Esophagus muscularis mucosa (tissue), 4 donors: ENCODE data around the gene IKZF2.

Experiments
- CTCF ChIP-seq, 3 experiments: fragments of 200-600 bp in 2 of 3; fragments of 450-650 bp in 1 of 3; sonication (generic) in 2 of 3; IDR thresholded peaks; one replicate each; pipeline ENCODE4 v1.5.1; 2017 to 2019; ENCODE audit warnings: antibody characterized with exemption in 3 of 3, mild to moderate bottlenecking in 2 of 3, moderate library complexity in 1 of 3
- EP300 ChIP-seq: sonication (generic); formaldehyde crosslinking; IDR thresholded peaks from one replicate; pipeline ENCODE4 v1.6.1; 2017; ENCODE audit warnings: antibody characterized with exemption
- POLR2A ChIP-seq: fragments of 450-650 bp; IDR thresholded peaks from one replicate; pipeline ENCODE4 v1.6.1; 2017; ENCODE audit warnings: antibody characterized with exemption, moderate library complexity, mild to moderate bottlenecking, low read depth
- POLR2AphosphoS5 ChIP-seq, 2 donors: sonication (generic); formaldehyde crosslinking; IDR thresholded peaks; one replicate each; pipeline ENCODE4 v1.6.1; 2017; ENCODE audit warnings: antibody characterized with exemption in 2 of 2

- TF ChIP-seq CTCF (IDR thresholded peaks at IDR 0.05): no peak
- no peak for TF ChIP-seq POLR2A
- TF ChIP-seq EP300: no peak
- TF ChIP-seq POLR2AphosphoS5 (IDR thresholded peaks at IDR 0.05): no peak
Measured at GRCh38 chr2:213162516-213163118, 11.2 kb upstream of the IKZF2 start.
